HG03280 (cell line): ENCODE results near the gene SCAPER.

ENCODE experiments used
- ATAC-seq: cut with Tn5 transposase; IDR thresholded peaks from one replicate; pipeline ENCODE4 v1.9.1; 2021; ENCODE audit warnings: mild to moderate bottlenecking, moderate library complexity; ENCODE audit not compliant: unreplicated experiment

SCAPER gene

DNA sequence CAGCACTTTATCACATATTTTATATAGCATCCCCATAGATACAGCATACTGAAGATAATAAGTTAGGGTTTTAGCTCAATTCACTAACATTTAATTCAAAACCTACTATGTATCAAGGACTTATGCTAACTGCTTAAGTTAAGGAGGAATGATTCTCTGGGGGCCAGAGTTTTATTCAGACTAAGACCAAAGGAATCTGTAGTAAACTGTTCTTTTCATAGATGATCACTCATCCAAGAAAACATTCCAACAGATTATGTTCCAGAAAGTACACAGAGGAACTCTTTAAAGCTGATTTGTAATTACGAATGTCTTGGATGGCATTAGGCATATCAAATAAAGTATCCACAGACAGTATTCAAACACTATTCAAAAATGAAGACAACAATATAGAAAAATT, 226.4 kb downstream of the SCAPER start:
- no peak for ATAC-seq

- ATAC-seq, result no peak
Observed at GRCh38 chr15:76674883-76675282, 230.3 kb downstream of the SCAPER start.

DNA sequence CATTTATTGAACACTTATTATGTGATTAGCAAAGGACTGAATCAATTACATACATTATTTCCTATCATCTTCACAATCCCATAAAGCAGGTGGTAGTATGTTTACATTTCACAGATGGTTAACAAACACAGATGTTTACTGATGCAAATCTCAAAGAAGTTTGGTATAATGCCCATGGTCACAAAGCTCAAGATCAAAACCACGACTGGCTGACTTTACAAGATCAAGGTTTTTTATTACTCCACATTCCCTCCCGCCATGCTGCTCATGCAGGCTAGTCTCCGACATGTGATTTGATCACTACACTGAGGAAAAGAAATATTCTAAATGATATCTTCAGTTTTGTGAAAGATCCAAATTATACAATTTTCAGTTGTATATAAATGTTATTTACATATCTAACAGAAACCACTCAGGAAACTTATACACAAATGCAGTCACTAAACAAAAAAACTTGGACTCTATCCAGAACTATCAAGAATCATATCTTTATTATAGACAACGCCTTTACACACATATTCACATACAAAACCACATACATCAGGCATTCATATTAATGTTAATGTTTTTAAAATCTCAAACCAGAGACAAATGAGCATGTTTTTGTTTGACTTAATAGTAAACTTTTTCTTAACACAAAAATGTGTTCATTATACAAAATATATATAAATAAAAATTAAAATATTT, 235.5 kb downstream of the SCAPER start:
- no peak for ATAC-seq

- ATAC-seq, result no peak
Observed at GRCh38 chr15:76668900-76669299, 236.2 kb downstream of the SCAPER start.

DNA sequence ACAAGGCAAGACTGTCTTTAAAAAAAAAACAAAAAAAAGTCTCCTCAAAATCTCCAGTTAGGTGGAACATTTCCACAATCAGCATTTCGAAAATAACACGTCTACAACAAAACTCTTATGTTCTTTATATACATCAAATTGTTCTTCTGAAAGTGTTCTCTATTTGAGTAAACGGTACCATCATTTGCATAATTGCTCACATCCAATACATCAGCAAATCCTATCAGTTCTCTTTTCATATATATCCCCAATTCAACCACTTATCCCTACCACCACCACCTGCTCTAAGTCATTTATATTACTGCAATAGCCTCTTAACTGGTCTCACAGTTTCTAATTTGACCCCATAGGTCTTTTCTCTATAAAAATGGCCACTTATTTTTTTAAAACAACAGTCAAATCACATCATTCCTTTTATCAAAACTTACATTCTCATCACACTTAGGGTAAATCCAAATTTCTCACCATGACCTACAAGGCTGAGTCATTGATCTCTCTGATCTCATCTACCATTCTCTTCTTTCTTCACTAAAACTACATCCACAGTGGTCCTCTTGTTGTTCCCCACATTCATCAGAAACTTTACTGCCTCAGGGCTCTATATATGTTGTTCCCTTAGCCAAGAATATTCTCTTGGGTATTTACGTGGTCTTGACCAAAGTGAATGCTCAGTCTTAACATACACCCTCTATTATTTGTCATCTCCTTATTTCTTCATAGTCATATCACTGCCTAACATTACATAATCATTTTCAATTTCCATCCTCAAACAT, 237.0 kb downstream of the SCAPER start:
- no peak for ATAC-seq

DNA sequence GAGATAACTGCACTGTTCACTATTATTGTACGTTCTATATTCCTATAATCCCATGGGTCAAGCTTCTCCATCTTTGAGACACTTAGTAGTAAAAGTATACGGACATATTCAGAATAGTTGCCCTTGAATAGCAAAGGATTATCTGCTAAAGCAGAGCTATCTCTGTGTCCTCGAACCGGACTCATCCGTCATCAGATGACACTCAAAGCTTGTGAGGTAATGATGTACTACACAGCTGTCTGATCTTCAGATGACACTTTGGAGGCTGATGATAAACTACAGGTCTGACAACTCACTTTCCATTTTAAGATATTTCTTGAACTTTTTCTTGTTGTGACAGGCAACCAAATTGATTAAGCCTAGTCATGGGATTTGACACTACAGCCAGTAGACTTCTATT, 240.2 kb downstream of the SCAPER start:
- no peak for ATAC-seq

DNA sequence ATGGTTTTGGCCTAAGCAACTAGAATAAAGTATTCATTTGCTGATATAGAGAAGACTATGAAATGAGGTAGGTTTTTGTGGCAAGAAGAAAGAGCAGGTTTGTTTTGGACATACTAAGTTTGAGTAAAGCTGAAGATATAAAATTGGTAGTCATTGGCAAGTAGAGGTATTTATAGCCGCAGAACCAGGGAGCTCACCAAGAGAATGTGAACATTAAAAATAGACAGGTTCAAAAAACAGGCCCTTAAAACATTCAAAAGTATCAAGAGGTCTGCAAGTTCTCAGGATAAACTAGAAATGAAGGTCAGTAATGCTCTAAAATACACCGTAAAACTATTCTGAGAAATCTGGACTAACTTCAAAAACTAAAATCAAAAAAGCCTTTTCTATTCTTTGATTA, 240.7 kb downstream of the SCAPER start:
- no peak for ATAC-seq

GRCh38 chr15:76663529-76663928, 241.6 kb downstream of the SCAPER start:
- no peak for ATAC-seq

GRCh38 chr15:76648732-76649444, 256.3 kb downstream of the SCAPER start:
- ATAC-seq, result no peak

DNA sequence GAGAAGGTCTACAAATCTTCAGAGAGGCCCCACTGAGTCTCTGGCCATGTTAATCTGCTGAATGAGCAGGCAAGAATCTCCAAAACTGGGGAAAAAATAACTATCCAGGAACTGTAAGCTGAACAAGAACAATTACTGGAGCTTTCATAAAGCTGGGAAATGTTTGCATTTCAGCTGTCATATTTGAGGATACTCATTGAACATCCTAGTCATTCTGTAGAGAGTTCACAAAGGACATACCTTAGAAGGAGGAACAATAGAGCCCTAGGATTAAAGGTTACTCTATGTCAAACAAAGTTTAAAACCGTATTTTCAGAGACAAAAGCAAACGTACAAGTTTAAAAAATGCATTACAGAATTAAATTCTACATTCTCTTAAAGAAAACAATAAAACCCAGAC, 257.5 kb downstream of the SCAPER start:
- no peak for ATAC-seq

DNA sequence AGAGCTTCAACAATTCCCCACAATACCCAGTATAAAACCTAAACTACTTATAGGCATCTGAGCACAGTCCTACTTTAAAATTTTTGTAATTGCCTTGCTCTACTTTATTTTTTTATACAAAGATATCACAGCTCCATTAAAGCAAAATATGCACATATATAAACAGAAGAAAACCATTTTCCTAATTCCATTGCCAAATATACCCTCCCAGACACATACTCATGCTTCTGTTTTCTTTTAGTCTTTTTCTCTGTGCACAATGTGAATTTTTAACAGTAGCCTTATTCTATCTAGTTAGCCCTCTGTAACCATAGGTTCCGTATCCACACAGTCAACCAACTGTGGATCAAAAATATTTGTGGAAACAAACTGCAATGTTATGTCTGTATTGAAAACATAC, 260.5 kb downstream of the SCAPER start:
- no peak for ATAC-seq

DNA sequence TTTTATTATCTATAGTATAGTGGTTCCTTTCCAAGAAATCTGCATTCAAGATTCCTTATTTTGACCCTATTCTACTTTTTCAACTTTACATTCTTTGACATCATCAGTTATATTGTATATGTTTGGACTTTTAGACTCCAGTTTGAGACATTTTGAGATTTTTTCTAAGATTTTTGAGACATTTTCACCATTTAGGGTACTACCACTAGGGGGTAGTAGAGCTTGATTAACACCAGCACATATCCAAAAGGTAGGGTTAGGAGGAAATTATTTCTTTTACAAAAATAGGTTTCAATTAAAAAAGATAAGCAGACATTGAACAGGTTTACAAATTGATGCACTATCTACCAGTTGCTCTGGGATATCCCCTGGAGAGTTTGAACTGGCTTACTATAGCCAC, 262.5 kb downstream of the SCAPER start:
- no peak for ATAC-seq

GRCh38 chr15:76637166-76637565, 268.0 kb downstream of the SCAPER start:
- ATAC-seq, result no peak

- no peak for ATAC-seq
Observed at GRCh38 chr15:76636059-76636458, 269.1 kb downstream of the SCAPER start.

- ATAC-seq, result no peak
Observed at GRCh38 chr15:76626611-76627010, 278.5 kb downstream of the SCAPER start.

GRCh38 chr15:76625267-76625666, 279.9 kb downstream of the SCAPER start:
- no peak for ATAC-seq

DNA sequence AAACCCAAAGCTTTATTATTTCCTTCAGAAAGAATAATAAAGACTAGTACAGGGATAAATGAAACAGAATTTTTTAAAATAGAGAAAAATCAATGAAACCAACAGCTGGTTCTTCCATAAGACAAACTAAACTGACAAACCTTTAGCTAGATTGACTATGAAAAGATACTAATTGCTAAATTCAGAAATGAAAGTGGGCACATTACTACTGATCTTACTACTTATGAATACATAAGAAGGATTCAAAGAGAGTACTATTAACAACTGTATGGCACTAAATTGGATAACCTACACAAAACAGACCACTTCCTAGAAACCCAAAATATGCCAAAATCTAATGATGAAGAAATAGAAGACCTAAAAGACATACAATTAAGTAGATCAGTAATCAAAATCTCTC, 290.4 kb downstream of the SCAPER start:
- no peak for ATAC-seq

- ATAC-seq, result no peak
Observed at GRCh38 chr15:76588811-76589747, 316.1 kb downstream of the SCAPER start.

DNA sequence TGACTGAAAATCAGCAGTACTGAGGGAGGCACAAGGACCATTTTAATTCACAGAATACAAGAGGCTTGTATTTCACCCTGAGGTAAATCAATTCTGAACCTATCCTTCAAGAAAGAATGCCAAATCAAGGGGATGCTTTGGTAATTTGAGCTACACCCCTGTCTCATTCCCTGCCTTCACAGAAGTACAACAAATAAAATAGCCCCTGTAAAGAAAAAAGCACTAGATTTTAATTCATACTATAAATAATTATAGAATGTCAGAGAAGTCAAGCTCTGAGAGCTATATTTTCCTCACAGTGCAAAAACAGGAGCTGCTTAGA, 319.6 kb downstream of the SCAPER start:
- no peak for ATAC-seq

DNA sequence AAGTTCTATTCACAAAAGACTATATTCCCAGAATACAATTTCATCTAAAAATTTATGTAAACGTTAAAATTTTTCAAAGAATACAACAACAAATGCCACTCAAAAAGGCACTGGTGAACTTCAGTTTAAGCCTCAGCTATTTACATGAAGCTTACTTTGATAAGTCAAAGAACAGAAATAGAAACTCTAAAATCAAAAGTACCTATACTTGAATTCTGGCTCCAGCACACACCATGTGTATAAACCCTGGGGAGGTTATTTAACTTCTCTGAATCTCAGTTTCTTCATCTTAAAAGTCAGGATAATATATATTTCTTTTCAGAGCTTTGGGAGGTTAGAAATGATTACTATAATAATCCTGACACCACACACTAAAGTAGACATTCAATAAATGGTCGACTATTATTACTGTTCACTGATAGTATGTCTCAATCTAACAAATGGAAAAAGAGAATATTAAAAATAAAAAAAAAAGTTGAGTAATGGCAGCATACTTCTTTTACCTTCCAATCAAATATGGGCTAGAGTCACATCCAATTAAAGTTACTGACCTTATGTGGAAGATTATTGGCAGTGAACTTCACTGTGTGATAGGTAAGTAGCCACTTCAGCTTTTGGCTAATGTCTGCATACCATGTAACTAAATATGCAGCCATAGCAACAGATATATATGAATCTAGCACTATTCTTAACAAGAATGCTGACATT, 320.1 kb downstream of the SCAPER start:
- no peak for ATAC-seq
